Right lobe of liver (tissue), 4 donors: ENCODE data around the gene BIN1.

Experiments
- CTCF ChIP-seq, 4 donors: fragments of 200-600 bp in 3 of 4; fragments of 450-650 bp in 1 of 4; IDR thresholded peaks; one replicate each; pipeline versions ENCODE4 v1.5.1 to v1.8.0; 2016 to 2022; ENCODE audit warnings: antibody characterized with exemption in 4 of 4, mild to moderate bottlenecking in 2 of 4
- POLR2A ChIP-seq: fragments of 450-650 bp; IDR thresholded peaks from one replicate; pipeline ENCODE4 v1.6.1; 2017; ENCODE audit warnings: antibody characterized with exemption, mild to moderate bottlenecking
- donor health status: DM: no; HTN: no; CAD: no.
- donor health status: DM: no; HTN: no; CAD: no.
- donor health status: DM: no; HTN: yes; CAD: no.

- TF ChIP-seq POLR2A (no peak), CTCF (IDR thresholded peaks at IDR 0.05) (no peak)
Measured at GRCh38 chr2:127102521-127103242, 4.3 kb downstream of the BIN1 start.
